ENCODE measurements around the gene SUSD4.
A peak's percentile ranks its signal among the peaks of the same experiment; 100 is the strongest.

SUSD4 gene

DNA sequence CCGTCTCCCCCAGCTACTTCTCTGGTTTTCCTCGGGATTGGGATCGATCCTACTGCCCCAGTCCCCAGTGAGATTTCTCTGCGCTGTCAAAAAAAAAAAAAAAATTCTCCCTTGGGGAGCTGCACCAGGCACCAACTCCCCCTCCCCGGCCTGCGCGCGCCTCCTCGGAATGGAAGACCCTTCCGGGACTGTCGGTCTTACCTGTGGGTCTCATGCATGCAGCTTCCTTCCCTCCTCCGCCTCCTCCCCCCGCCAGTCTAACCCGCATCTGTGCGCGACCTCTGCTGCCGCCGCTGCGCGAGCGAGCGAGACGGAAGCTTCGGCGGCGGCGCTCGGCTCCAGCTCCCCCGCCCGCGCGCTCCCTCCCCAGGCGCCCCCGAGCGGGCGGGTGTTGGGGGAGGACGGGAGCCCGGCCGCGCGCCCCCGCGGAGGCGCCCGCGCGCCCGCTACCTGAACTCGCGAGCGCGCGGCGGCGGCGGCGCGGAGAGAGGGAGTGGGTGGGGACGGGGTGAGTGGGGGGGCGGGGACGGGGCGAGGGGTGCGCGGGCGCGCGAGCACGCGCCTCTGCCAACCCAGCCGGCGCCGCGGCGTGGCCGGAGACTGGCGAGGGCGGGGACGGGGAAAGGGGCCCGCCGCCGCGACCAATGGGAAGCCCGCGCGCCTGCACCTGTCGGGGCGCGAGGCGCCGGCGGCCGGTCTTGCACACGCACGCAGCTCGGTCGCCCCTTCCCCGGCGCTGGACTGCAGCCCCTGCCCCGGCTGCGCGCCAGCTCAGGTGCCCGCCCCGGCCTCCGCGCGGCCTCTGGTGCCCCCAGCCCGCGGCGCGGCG is at the start of gene SUSD4:
TSS of gene SUSD4 (minus strand) at position 321 of the 829 bp plus-strand sequence. CDS start 751 bp downstream, outside the sequence.
- no peaks in the 10 kb centered on the region for H3K4me1 ChIP-seq (ENCODE audit: insufficient read depth, poor library complexity, severe bottlenecking)
- ATAC-seq (ENCODE audit: low read depth) (0 out of 3 replicates have a peak, but pooled peaks have one; percentile 17), DNase-seq (ENCODE audit: low spot score) (no peak)
- H3K4me3 ChIP-seq (ENCODE audit: severe bottlenecking), result peak within 1 kb of the TSS; percentile 22
- H3K27me3 ChIP-seq (ENCODE audit: insufficient read depth, poor library complexity, severe bottlenecking), result peaks cover 13% of the 10 kb centered on the region
- H3K36me3 ChIP-seq (ENCODE audit: low read depth), result no peaks in the 10 kb centered on the region
- no peak within 1 kb of the TSS for H3K27ac ChIP-seq (ENCODE audit: poor library complexity, severe bottlenecking)
- no peaks in the 10 kb centered on the region for H3K9me3 ChIP-seq (ENCODE audit: severe bottlenecking)
- no peak for TF ChIP-seq CTCF (IDR thresholded peaks at IDR 0.05; ENCODE audit: poor library complexity, severe bottlenecking)

DNA sequence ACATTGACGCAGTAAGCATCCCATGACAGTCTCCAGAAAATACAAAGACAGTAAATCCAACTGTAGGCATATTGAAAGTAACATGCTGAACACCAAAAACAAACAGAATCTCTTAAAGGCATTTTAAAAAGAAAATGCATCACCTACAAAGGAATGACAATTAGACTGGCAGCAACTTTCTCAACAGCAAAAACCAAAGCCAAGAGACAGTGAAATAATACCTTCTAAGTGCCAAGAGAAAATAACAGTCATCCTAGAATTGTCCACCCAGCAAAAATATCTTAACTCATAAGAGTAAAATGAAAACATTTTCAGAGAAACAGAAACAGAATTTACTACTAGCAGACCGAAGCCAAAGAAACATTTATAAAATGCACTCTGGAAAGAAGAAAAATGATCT is 49.2 kb upstream of the SUSD4 start:
- H3K4me3 ChIP-seq (ENCODE audit: severe bottlenecking), result no peak overlapping the region
- H3K27me3 ChIP-seq (ENCODE audit: insufficient read depth, poor library complexity, severe bottlenecking), result no peaks in the 10 kb centered on the region
- ATAC-seq (ENCODE audit: low read depth) (no peak), DNase-seq (ENCODE audit: low spot score) (no peak)
- TF ChIP-seq CTCF (IDR thresholded peaks at IDR 0.05; ENCODE audit: poor library complexity, severe bottlenecking), result no peak
- H3K4me1 ChIP-seq (ENCODE audit: insufficient read depth, poor library complexity, severe bottlenecking), result no peaks in the 10 kb centered on the region
- H3K27ac ChIP-seq (ENCODE audit: poor library complexity, severe bottlenecking), result no peak overlapping the region
- no peaks in the 10 kb centered on the region for H3K36me3 ChIP-seq (ENCODE audit: low read depth)
- H3K9me3 ChIP-seq (ENCODE audit: severe bottlenecking), result no peaks in the 10 kb centered on the region

GRCh38 chr1:223411710-223412109 is 47.7 kb upstream of the SUSD4 start:
- Histone ChIP-seq H3K27ac (ENCODE audit: poor library complexity, severe bottlenecking) (no peak overlapping the region), H3K27me3 (ENCODE audit: insufficient read depth, poor library complexity, severe bottlenecking) (no peaks in the 10 kb centered on the region), H3K36me3 (ENCODE audit: low read depth) (no peaks in the 10 kb centered on the region), H3K4me1 (ENCODE audit: insufficient read depth, poor library complexity, severe bottlenecking) (no peaks in the 10 kb centered on the region), H3K4me3 (ENCODE audit: severe bottlenecking) (no peak overlapping the region), H3K9me3 (ENCODE audit: severe bottlenecking) (no peaks in the 10 kb centered on the region)
- no peak for ATAC-seq (ENCODE audit: low read depth)
- no peak for DNase-seq (ENCODE audit: low spot score)
- TF ChIP-seq CTCF (IDR thresholded peaks at IDR 0.05; ENCODE audit: poor library complexity, severe bottlenecking), result no peak

DNA sequence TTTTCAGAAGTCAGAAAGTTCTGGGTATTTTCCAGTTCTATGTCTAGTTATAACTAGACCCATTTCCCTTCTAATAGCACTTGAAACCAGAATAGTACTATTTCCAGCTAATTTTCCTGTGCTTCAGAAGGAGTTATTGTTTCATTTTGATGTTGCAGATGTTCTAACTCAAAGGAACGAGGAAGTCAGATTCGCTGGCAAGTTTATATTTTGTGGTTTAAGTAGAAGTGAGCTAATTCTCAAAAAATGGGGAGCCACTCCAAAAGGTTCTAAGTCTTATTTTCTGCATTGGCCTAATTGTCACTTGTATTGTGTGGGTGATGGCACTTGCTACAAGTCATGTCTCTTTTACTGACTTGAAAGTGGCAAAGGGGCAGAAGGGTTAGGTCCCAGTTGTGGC is 47.3 kb upstream of the SUSD4 start:
- Histone ChIP-seq H3K36me3 (ENCODE audit: low read depth) (no peaks in the 10 kb centered on the region), H3K27ac (ENCODE audit: poor library complexity, severe bottlenecking) (no peak overlapping the region), H3K4me1 (ENCODE audit: insufficient read depth, poor library complexity, severe bottlenecking) (no peaks in the 10 kb centered on the region), H3K27me3 (ENCODE audit: insufficient read depth, poor library complexity, severe bottlenecking) (no peaks in the 10 kb centered on the region), H3K9me3 (ENCODE audit: severe bottlenecking) (no peaks in the 10 kb centered on the region), H3K4me3 (ENCODE audit: severe bottlenecking) (no peak overlapping the region)
- no peak for TF ChIP-seq CTCF (IDR thresholded peaks at IDR 0.05; ENCODE audit: poor library complexity, severe bottlenecking)
- DNase-seq (ENCODE audit: low spot score), result no peak
- ATAC-seq (ENCODE audit: low read depth), result no peak

DNA sequence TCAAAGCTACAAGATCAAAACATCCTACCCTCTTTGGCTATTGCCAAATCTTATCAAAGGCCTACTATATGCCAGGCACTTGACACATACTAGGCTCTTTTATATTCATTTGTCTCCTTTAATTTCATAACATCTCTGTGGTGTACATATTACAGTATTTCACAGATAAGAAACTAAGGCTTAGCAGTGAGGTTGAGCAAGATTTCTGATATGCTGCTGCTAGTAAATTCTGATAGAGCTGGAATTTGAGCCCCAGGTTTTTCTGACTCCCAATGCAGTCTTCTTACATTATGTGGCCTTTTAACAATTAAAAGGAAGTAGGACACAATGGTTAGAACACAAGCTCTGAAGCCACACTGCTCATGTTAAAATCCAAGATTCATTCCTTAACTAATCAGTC is 46.1 kb upstream of the SUSD4 start:
- H3K4me1 ChIP-seq (ENCODE audit: insufficient read depth, poor library complexity, severe bottlenecking), result no peaks in the 10 kb centered on the region
- ATAC-seq (ENCODE audit: low read depth) (no peak), DNase-seq (ENCODE audit: low spot score) (no peak)
- H3K27ac ChIP-seq (ENCODE audit: poor library complexity, severe bottlenecking), result no peak overlapping the region
- no peaks in the 10 kb centered on the region for H3K27me3 ChIP-seq (ENCODE audit: insufficient read depth, poor library complexity, severe bottlenecking)
- H3K9me3 ChIP-seq (ENCODE audit: severe bottlenecking), result no peaks in the 10 kb centered on the region
- no peak overlapping the region for H3K4me3 ChIP-seq (ENCODE audit: severe bottlenecking)
- TF ChIP-seq CTCF (IDR thresholded peaks at IDR 0.05; ENCODE audit: poor library complexity, severe bottlenecking), result no peak
- no peaks in the 10 kb centered on the region for H3K36me3 ChIP-seq (ENCODE audit: low read depth)
